Activated naive CD8-positive, alpha-beta T cell treated with anti-CD3 and anti-CD28 coated beads, Interleukin-2, amount 50 U/mL, for 16 hours (primary cell): Measurements from ENCODE around the gene FN1.

Experiments used
- DNase-seq: peaks from one replicate; pipeline ENCODE4 v3.0.0-alpha.2; 2020; ENCODE audit warnings: low read depth, low spot score

FN1 gene

GRCh38 chr2:215384710-215385109 lies 51.2 kb downstream of the FN1 start:
- no peak for DNase-seq

GRCh38 chr2:215383652-215384279 lies 52.1 kb downstream of the FN1 start:
- DNase-seq: no peak

GRCh38 chr2:215382480-215382879 lies 53.4 kb downstream of the FN1 start:
- no peak for DNase-seq

- DNase-seq: no peak
Measured at GRCh38 chr2:215382011-215382410, 53.9 kb downstream of the FN1 start.

- DNase-seq: no peak
Measured at GRCh38 chr2:215380699-215381098, 55.2 kb downstream of the FN1 start.

GRCh38 chr2:215379948-215380347 lies 55.9 kb downstream of the FN1 start:
- DNase-seq: no peak

GRCh38 chr2:215379039-215379438 lies 56.8 kb downstream of the FN1 start:
- no peak for DNase-seq

GRCh38 chr2:215378045-215378444 lies 57.8 kb downstream of the FN1 start:
- DNase-seq: no peak

- no peak for DNase-seq
Measured at GRCh38 chr2:215377283-215377682, 58.6 kb downstream of the FN1 start.

GRCh38 chr2:215376103-215376780 lies 59.6 kb downstream of the FN1 start:
- DNase-seq: no peak

- no peak for DNase-seq
Measured at GRCh38 chr2:215375467-215375830, 60.4 kb downstream of the FN1 start.

- no peak for DNase-seq
Measured at GRCh38 chr2:215374642-215375466, 61.0 kb downstream of the FN1 start.

GRCh38 chr2:215374002-215374401 lies 61.9 kb downstream of the FN1 start:
- no peak for DNase-seq

- no peak for DNase-seq
Measured at GRCh38 chr2:215372968-215373649, 62.8 kb downstream of the FN1 start.

GRCh38 chr2:215371915-215372897 lies 63.7 kb downstream of the FN1 start:
- DNase-seq: no peak

- no peak for DNase-seq
Measured at GRCh38 chr2:215370112-215370965, 65.5 kb downstream of the FN1 start.

GRCh38 chr2:215369181-215369760 lies 66.6 kb downstream of the FN1 start:
- no peak for DNase-seq

- DNase-seq: no peak
Measured at GRCh38 chr2:215368493-215368809, 67.4 kb downstream of the FN1 start.

GRCh38 chr2:215367662-215368492 lies 68.0 kb downstream of the FN1 start:
- no peak for DNase-seq
